Loucy (cell line): Measurements from ENCODE around the gene LRRC31.

ENCODE experiments used
- H2AFZ ChIP-seq: fragments of 200-600 bp; sonication (generic); 2 replicates; pipeline ENCODE4 v1.6.0; 2016; ENCODE audit warnings: antibody characterized with exemption, mild to moderate bottlenecking, low read length, moderate library complexity
- H3F3A ChIP-seq: fragments of 200-600 bp; 2 replicates; pipeline ENCODE4 v1.6.0; 2016; ENCODE audit warnings: antibody characterized with exemption, low read depth, mild to moderate bottlenecking
- H3K27me3 ChIP-seq: fragments of 200-600 bp; sonication (generic); 2 replicates; pipeline ENCODE4 v1.6.1; 2014; ENCODE audit warnings: low read length, mild to moderate bottlenecking; ENCODE audit not compliant: insufficient read depth, poor library complexity, severe bottlenecking
- H3K36me3 ChIP-seq: fragments of 200-600 bp; sonication (generic); 2 replicates; pipeline ENCODE4 v1.6.1; 2016; ENCODE audit warnings: low read length; ENCODE audit not compliant: insufficient read depth
- H3K4me1 ChIP-seq: fragments of 200-600 bp; sonication (generic); 2 replicates; pipeline ENCODE4 v1.5.1; 2014; ENCODE audit warnings: low read length, mild to moderate bottlenecking; ENCODE audit not compliant: insufficient read depth, poor library complexity, severe bottlenecking
- H3K4me2 ChIP-seq: fragments of 200-600 bp; sonication (generic); 2 replicates; pipeline ENCODE4 v1.6.0; 2014; ENCODE audit warnings: antibody characterized with exemption, low read length, low read depth, mild to moderate bottlenecking; ENCODE audit not compliant: poor library complexity, severe bottlenecking
- H3K4me3 ChIP-seq: fragments of 200-600 bp; sonication (generic); 2 replicates; pipeline ENCODE4 v1.5.1; 2014; ENCODE audit warnings: low read length, mild to moderate bottlenecking, mixed read lengths; ENCODE audit not compliant: poor library complexity, severe bottlenecking
- H3K79me2 ChIP-seq: fragments of 200-600 bp; sonication (generic); 2 replicates; pipeline ENCODE4 v1.6.1; 2014; ENCODE audit warnings: low read length; ENCODE audit not compliant: insufficient read depth
- H3K9ac ChIP-seq: fragments of 200-600 bp; sonication (generic); 2 replicates; pipeline ENCODE4 v1.6.0; 2014; ENCODE audit warnings: mild to moderate bottlenecking, low read depth, low read length, moderate library complexity; ENCODE audit not compliant: poor library complexity, severe bottlenecking
- H3K9me2 ChIP-seq: fragments of 200-600 bp; sonication (generic); replicated peaks from 2 replicates; pipeline ENCODE4 v1.6.1; 2016; ENCODE audit warnings: low read depth, low read length, mixed read lengths
- H3K9me3 ChIP-seq: fragments of 200-600 bp; sonication (generic); 2 replicates; pipeline ENCODE4 v1.6.1; 2014; ENCODE audit warnings: mild to moderate bottlenecking, antibody characterized with exemption, low read length, low read depth; ENCODE audit not compliant: insufficient read depth
- H4K20me1 ChIP-seq: fragments of 200-600 bp; sonication (generic); 2 replicates; pipeline ENCODE4 v1.6.0; 2014; ENCODE audit warnings: antibody characterized with exemption, low read length, mild to moderate bottlenecking; ENCODE audit not compliant: insufficient read depth, poor library complexity, severe bottlenecking
- CTCF ChIP-seq: fragments of 200-600 bp; sonication (generic); conservative IDR thresholded peaks from 2 replicates; pipeline ENCODE4 v1.5.1; 2014; ENCODE audit warnings: mild to moderate bottlenecking, antibody characterized with exemption, low read length
- EZH2phosphoT487 ChIP-seq: fragments of 200-600 bp; IDR thresholded peaks from 2 replicates; pipeline ENCODE4 v1.6.1; 2018; ENCODE audit warnings: antibody characterized with exemption, mild to moderate bottlenecking, moderate library complexity, borderline replicate concordance

LRRC31 gene

GRCh38 chr3:169907944-169908343 lies 38.2 kb upstream of the LRRC31 start:
- Histone ChIP-seq H3K9me2 (no peaks in the 10 kb centered on the region), H3K36me3 (no peaks in the 10 kb centered on the region), H3K9ac (no peak overlapping the region), H3K4me1 (no peaks in the 10 kb centered on the region), H3K79me2 (no peaks in the 10 kb centered on the region), H3K4me3 (no peak overlapping the region), H4K20me1 (no peaks in the 10 kb centered on the region), H2AFZ (no peak overlapping the region), H3F3A (no peaks in the 10 kb centered on the region), H3K9me3 (no peaks in the 10 kb centered on the region), H3K4me2 (no peak overlapping the region), H3K27me3 (no peaks in the 10 kb centered on the region)
- TF ChIP-seq CTCF (no peak), EZH2phosphoT487 (no peak)

- Histone ChIP-seq H3K79me2 (no peaks in the 10 kb centered on the region), H3K27me3 (no peaks in the 10 kb centered on the region), H3K9me2 (no peaks in the 10 kb centered on the region), H3K36me3 (no peaks in the 10 kb centered on the region), H4K20me1 (no peaks in the 10 kb centered on the region), H3K4me1 (no peaks in the 10 kb centered on the region), H3K9me3 (peaks cover 4% of the 10 kb centered on the region; the same call in 1 of the 2 replicates), H3F3A (no peaks in the 10 kb centered on the region), H3K9ac (no peak overlapping the region), H3K4me3 (no peak overlapping the region), H2AFZ (no peak overlapping the region), H3K4me2 (no peak overlapping the region)
- TF ChIP-seq CTCF (no peak), EZH2phosphoT487 (no peak)
Observed at GRCh38 chr3:169907476-169907875, 37.7 kb upstream of the LRRC31 start.

GRCh38 chr3:169905404-169905803 lies 35.7 kb upstream of the LRRC31 start:
- Histone ChIP-seq H3F3A (no peaks in the 10 kb centered on the region), H4K20me1 (no peaks in the 10 kb centered on the region), H2AFZ (no peak overlapping the region), H3K9ac (no peak overlapping the region), H3K4me2 (no peak overlapping the region), H3K4me3 (no peak overlapping the region), H3K79me2 (no peaks in the 10 kb centered on the region), H3K36me3 (no peaks in the 10 kb centered on the region), H3K27me3 (no peaks in the 10 kb centered on the region), H3K9me2 (no peaks in the 10 kb centered on the region), H3K9me3 (peaks cover 15% of the 10 kb centered on the region; the same call in 1 of the 2 replicates), H3K4me1 (no peaks in the 10 kb centered on the region)
- TF ChIP-seq EZH2phosphoT487 (no peak), CTCF (no peak)
